ENCODE data around the gene DHX16.

- TF ChIP-seq CTCF (IDR thresholded peaks at IDR 0.05; ENCODE audit: insufficient read depth, low read length, poor library complexity, severe bottlenecking) = no peak
- no peak for TF ChIP-seq EZH2phosphoT487 (conservative IDR thresholded peaks at IDR 0.05; ENCODE audit: low read length)
Measured at GRCh38 chr6:30709101-30709868, 36.5 kb upstream of the DHX16 start.
